Left ventricle myocardium inferior (tissue), 1 donor: ENCODE measurements around the gene SULT4A1. TPM values are rescaled to one million over a fixed set of nuclear protein-coding genes. Genes with fewer than 3 reads are reported as not detected.

ENCODE experiments used
- DNase-seq: peaks from one replicate; pipeline ENCODE4 v3.0.0-alpha.2; 2020
- H3K27ac ChIP-seq: fragments of 200-600 bp; replicated peaks from 2 replicates; pipeline ENCODE4 v1.8.0; 2021
- H3K27me3 ChIP-seq: fragments of 200-600 bp; 2 replicates; pipeline ENCODE4 v1.8.0; 2021; ENCODE audit warnings: low read depth
- H3K36me3 ChIP-seq: fragments of 200-600 bp; 2 replicates; pipeline ENCODE4 v1.8.0; 2021
- H3K4me1 ChIP-seq: fragments of 200-600 bp; 2 replicates; pipeline ENCODE4 v1.8.0; 2021
- H3K4me3 ChIP-seq: fragments of 200-600 bp; 2 replicates; pipeline ENCODE4 v1.8.0; 2021; ENCODE audit warnings: mild to moderate bottlenecking, moderate library complexity
- H3K9me3 ChIP-seq: fragments of 200-600 bp; replicated peaks from 2 replicates; pipeline ENCODE4 v1.8.0; 2021
- intact Hi-C: fragments of 100-400 bp; cut with micrococcal nuclease; formaldehyde crosslinking; loops from one replicate; pipeline ENCODE4 v1.11.0; 2022
- total RNA-seq: library from RNA; stranded (reverse); fragmentation: NEBNext Ultra II Directional; extraction: Animal tissue kit (Norgen Biotek cat#: 25700); gene quantifications from one replicate; pipeline ENCODE4 v1.2.1, GENCODE V29; 2021
- TF ChIP-seq, protein P1 (sequence below): fragments of 200-600 bp; IDR thresholded peaks from 2 replicates; pipeline ENCODE4 v1.8.0; 2021; ENCODE audit warnings: antibody characterized with exemption, mild to moderate bottlenecking, borderline replicate concordance
- donor health status: DM: no; HTN: yes; CAD: no; lungs with severe emphysema.

SULT4A1 gene
- total RNA-seq, 1 donor from 2014 or later: 0.08 TPM

DNA sequence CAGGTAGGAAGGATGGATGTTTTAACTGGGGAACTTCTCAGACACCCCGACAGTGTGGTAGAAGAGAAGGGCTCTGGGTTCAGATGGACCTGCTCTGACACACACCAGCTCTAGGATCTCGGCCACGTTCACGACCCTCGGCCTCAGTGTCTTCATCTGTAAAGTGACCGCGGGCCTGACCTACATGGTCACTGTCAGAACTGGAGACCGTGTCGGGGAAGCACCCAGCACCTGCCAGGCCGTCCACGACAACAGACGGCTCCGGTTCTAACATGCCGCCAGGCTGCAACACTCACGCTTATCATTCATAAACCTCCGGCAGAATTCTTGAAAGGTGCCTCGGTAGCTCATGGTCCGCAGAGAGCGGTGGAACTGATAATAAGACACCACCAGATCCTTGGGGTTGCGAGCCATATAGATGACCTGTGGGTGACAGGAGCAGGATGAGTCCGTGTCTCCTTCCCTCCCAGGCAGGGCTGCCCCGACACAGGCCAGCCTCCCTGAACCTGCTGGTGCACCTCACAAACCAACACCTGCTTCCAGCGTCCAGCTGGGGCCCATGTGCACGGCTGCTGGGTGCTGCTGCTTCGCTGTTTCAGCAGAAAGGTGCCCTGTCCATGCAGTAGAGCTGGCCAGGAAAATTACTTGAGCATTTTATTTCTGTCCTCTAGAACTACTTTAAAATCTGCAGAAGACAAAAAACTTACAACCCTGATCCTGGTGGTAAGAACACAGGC lies 23.6 kb downstream of the SULT4A1 start:
- Histone ChIP-seq H3K4me3 (no peak overlapping the region), H3K27me3 (peaks cover 4% of the 10 kb centered on the region), H3K36me3 (no peaks in the 10 kb centered on the region), H3K27ac (no peak overlapping the region), H3K9me3 (no peaks in the 10 kb centered on the region), H3K4me1 (peaks cover 3% of the 10 kb centered on the region)
- TF ChIP-seq, protein P1, sequence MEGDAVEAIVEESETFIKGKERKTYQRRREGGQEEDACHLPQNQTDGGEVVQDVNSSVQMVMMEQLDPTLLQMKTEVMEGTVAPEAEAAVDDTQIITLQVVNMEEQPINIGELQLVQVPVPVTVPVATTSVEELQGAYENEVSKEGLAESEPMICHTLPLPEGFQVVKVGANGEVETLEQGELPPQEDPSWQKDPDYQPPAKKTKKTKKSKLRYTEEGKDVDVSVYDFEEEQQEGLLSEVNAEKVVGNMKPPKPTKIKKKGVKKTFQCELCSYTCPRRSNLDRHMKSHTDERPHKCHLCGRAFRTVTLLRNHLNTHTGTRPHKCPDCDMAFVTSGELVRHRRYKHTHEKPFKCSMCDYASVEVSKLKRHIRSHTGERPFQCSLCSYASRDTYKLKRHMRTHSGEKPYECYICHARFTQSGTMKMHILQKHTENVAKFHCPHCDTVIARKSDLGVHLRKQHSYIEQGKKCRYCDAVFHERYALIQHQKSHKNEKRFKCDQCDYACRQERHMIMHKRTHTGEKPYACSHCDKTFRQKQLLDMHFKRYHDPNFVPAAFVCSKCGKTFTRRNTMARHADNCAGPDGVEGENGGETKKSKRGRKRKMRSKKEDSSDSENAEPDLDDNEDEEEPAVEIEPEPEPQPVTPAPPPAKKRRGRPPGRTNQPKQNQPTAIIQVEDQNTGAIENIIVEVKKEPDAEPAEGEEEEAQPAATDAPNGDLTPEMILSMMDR: no peak
- intact Hi-C loops: no loop called here
- DNase-seq: no peak

DNA sequence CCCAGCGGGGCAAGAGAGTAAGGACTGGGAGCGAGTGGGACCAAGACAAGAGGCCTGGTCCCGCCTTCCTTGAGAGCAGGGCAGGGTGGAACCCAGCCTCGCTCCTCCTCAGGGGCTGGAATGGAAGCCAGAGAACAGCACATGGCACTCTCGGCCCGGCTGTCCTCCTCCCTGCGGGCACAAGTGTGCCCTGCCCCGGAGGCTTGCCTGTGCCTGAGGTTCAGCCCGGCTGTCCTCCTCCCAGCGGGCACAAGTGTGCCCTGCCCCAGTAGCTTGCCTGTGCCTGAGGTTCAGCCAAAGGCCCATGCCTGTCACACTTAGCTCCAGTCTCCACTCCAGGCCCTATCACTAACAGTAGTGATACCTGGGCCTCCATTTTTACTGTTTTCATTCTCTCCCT lies 24.2 kb downstream of the SULT4A1 start:
- H3K4me3 ChIP-seq: no peak overlapping the region
- H3K27ac ChIP-seq: no peak overlapping the region
- H3K9me3 ChIP-seq: no peaks in the 10 kb centered on the region
- peaks cover 9% of the 10 kb centered on the region for H3K4me1 ChIP-seq
- DNase-seq: no peak
- intact Hi-C loops: no loop called here
- TF ChIP-seq, protein P1: no peak
- peaks cover 5% of the 10 kb centered on the region for H3K27me3 ChIP-seq
- no peaks in the 10 kb centered on the region for H3K36me3 ChIP-seq

DNA sequence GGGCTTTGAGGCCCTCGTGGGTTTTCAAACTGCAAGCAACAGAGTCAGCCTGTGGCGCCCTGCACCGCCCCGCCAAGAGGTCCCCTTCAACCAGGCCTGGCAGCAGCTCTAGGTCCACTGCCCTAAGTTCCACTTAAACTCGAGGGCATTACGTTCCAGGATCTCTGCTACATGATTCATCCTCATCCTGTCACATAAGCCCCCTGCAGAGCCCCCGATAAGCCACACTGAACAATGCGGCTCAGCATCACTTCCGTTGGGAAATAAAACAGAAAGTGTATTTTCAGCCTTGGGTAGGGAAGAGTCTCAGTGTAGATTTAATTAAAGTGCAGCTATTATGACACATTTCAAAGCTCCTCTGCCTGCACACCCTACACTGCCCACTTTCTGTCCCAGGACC lies 24.6 kb downstream of the SULT4A1 start:
- H3K9me3 ChIP-seq: no peaks in the 10 kb centered on the region
- peaks cover 12% of the 10 kb centered on the region for H3K4me1 ChIP-seq
- no peak overlapping the region for H3K27ac ChIP-seq
- no peak overlapping the region for H3K4me3 ChIP-seq
- H3K27me3 ChIP-seq: peaks cover 5% of the 10 kb centered on the region
- no peaks in the 10 kb centered on the region for H3K36me3 ChIP-seq
- DNase-seq: no peak
- TF ChIP-seq, protein P1: no peak
- intact Hi-C loops: no loop called here

DNA sequence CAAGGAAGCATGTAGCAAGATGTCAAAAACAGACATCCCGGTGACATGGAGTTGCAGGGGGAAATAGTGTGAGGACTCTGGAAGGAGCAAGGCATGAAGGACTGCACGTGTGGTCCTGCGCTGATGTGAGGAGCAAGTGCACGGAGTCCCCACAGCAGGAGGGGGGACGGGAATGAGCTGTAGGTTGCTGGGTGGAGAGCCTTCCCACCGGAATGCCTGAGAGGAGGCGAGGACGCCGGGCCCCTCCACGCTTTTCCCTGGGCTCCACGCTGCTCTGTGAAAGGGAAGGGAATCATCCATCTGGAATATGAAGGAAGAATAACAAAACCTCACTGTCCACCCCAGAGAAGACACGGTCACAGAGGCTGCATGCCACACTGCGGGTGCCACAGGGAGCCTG lies 26.6 kb downstream of the SULT4A1 start:
- intact Hi-C loops: no loop called here
- H3K36me3 ChIP-seq: no peaks in the 10 kb centered on the region
- TF ChIP-seq, protein P1: no peak

DNA sequence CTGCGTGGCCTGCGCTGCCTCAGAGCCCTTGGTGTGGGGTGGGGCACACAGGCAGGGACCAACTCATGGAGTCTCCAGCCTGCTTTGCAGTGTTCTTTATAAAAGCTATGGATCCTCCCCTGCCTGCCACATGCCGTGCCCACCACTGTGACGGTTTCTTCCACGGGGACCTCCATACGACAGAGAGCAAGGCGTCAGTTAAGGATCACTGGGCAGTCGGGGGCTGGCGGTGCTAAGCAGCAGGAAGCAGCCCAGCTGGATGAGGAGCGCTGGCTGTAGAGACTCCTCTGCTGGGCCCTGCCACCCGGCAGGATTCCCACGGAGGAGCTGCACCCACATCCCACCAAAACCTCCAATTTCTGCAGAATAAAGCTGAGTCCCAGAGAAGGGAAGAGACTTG lies 27.1 kb downstream of the SULT4A1 start:
- no peaks in the 10 kb centered on the region for H3K36me3 ChIP-seq
- DNase-seq: no peak
- H3K27ac ChIP-seq: no peak overlapping the region
- H3K4me1 ChIP-seq: peaks cover 21% of the 10 kb centered on the region
- TF ChIP-seq, protein P1: no peak
- H3K27me3 ChIP-seq: peaks cover 5% of the 10 kb centered on the region
- intact Hi-C loops: no loop called here
- H3K4me3 ChIP-seq: no peak overlapping the region
- H3K9me3 ChIP-seq: no peaks in the 10 kb centered on the region

More for the DNA sequence above, 26.6 kb downstream of the SULT4A1 start:
- Histone ChIP-seq H3K4me3 (no peak overlapping the region), H3K27ac (no peak overlapping the region), H3K4me1 (peaks cover 17% of the 10 kb centered on the region), H3K27me3 (peaks cover 5% of the 10 kb centered on the region), H3K9me3 (no peaks in the 10 kb centered on the region)
- no peak for DNase-seq
